ENCODE measurements around the gene PDZRN3.
"Not testable (repeated sequence)": the region's sequence is repeated elsewhere in the genome, so short reads cannot be mapped to it uniquely, and the experiment has no call there.

PDZRN3 gene

GRCh38 chr3:73573204-73573603, 51.5 kb downstream of the PDZRN3 start:
- TF ChIP-seq CTCF (IDR thresholded peaks at IDR 0.05; ENCODE audit: low read depth, low read length) = no peak
- DNase-seq (ENCODE audit: low read depth, low spot score) = no peak
- in situ Hi-C loops (cut with HindIII; ENCODE audit: low sequenced_read_pairs) = no loop called here
- H3K4me3 ChIP-seq (ENCODE audit: low read depth, low read length) = no peak overlapping the region

- H3K4me3 ChIP-seq (ENCODE audit: low read depth, low read length) = no peak overlapping the region
- TF ChIP-seq CTCF (IDR thresholded peaks at IDR 0.05; ENCODE audit: low read depth, low read length) = no peak
- in situ Hi-C loops (cut with HindIII; ENCODE audit: low sequenced_read_pairs) = no loop called here
- DNase-seq (ENCODE audit: low read depth, low spot score) = no peak
These were observed 52.4 kb downstream of the PDZRN3 start for GRCh38 chr3:73572368-73572767.

GRCh38 chr3:73571238-73571794, 53.4 kb downstream of the PDZRN3 start:
- H3K4me3 ChIP-seq (ENCODE audit: low read depth, low read length) = no peak overlapping the region
- in situ Hi-C loops (cut with HindIII; ENCODE audit: low sequenced_read_pairs) = no loop called here
- DNase-seq (ENCODE audit: low read depth, low spot score) = no peak
- TF ChIP-seq CTCF (IDR thresholded peaks at IDR 0.05; ENCODE audit: low read depth, low read length) = no peak

- no peak overlapping the region for H3K4me3 ChIP-seq (ENCODE audit: low read depth, low read length)
- in situ Hi-C loops (cut with HindIII; ENCODE audit: low sequenced_read_pairs) = no loop called here
- DNase-seq (ENCODE audit: low read depth, low spot score) = no peak
- no peak for TF ChIP-seq CTCF (IDR thresholded peaks at IDR 0.05; ENCODE audit: low read depth, low read length)
These were observed 55.4 kb downstream of the PDZRN3 start for GRCh38 chr3:73569246-73569760.

- in situ Hi-C loops (cut with HindIII; ENCODE audit: low sequenced_read_pairs) = no loop called here
- no peak for DNase-seq (ENCODE audit: low read depth, low spot score)
- no peak for TF ChIP-seq CTCF (IDR thresholded peaks at IDR 0.05; ENCODE audit: low read depth, low read length)
- H3K4me3 ChIP-seq (ENCODE audit: low read depth, low read length) = no peak overlapping the region
These were observed 56.3 kb downstream of the PDZRN3 start for GRCh38 chr3:73568371-73568862.

- in situ Hi-C loops (cut with HindIII; ENCODE audit: low sequenced_read_pairs); DNase-seq (ENCODE audit: low read depth, low spot score); H3K4me3 ChIP-seq (ENCODE audit: low read depth, low read length): not testable (repeated sequence)
These were observed 59.4 kb downstream of the PDZRN3 start for GRCh38 chr3:73565374-73565773.

GRCh38 chr3:73563896-73564582, 60.7 kb downstream of the PDZRN3 start:
- peak; percentile 17 for DNase-seq (ENCODE audit: low read depth, low spot score)
- no peak for TF ChIP-seq CTCF (IDR thresholded peaks at IDR 0.05; ENCODE audit: low read depth, low read length)
- in situ Hi-C loops (cut with HindIII; ENCODE audit: low sequenced_read_pairs) = no loop called here
- no peak overlapping the region for H3K4me3 ChIP-seq (ENCODE audit: low read depth, low read length)
